Stimulated activated CD4-positive, alpha-beta T cell treated with anti-CD3 and anti-CD28 coated beads, Interleukin-4, amount 100 ng/mL, for 48 hours (primary cell): Measurements from ENCODE around the gene SAMM50.
A peak's percentile ranks its signal among the peaks of the same experiment; 100 is the strongest.
"Not testable (repeated sequence)": the region's sequence is repeated elsewhere in the genome, so short reads cannot be mapped to it uniquely, and the experiment has no call there.

Source experiments
- DNase-seq, 2 donors: peaks; one replicate each; pipeline ENCODE4 v3.0.0-alpha.2; 2020; ENCODE audit warnings: low read depth in 2 of 2

Gene SAMM50

GRCh38 chr22:44000123-44000522 is 44.9 kb downstream of the SAMM50 start:
- no peak for DNase-seq

- DNase-seq, result no peak
Observed at GRCh38 chr22:44001521-44001920, 46.3 kb downstream of the SAMM50 start.

- no peak for DNase-seq
Observed at GRCh38 chr22:44002324-44002723, 47.1 kb downstream of the SAMM50 start.

GRCh38 chr22:44002997-44003396 is 47.8 kb downstream of the SAMM50 start:
- no peak for DNase-seq

GRCh38 chr22:44003405-44004103 is 48.3 kb downstream of the SAMM50 start:
- DNase-seq, result no peak

GRCh38 chr22:44004104-44004460 is 48.8 kb downstream of the SAMM50 start:
- DNase-seq, result no peak

GRCh38 chr22:44005524-44005923 is 50.3 kb downstream of the SAMM50 start:
- no peak for DNase-seq

GRCh38 chr22:44012162-44012561 is 56.9 kb downstream of the SAMM50 start:
- no peak for DNase-seq

GRCh38 chr22:44012591-44012990 is 57.3 kb downstream of the SAMM50 start:
- no peak for DNase-seq

- DNase-seq, result no peak
Observed at GRCh38 chr22:44014241-44014640, 59.0 kb downstream of the SAMM50 start.

- DNase-seq, result not testable (repeated sequence)
Observed at GRCh38 chr22:44016586-44016985, 61.3 kb downstream of the SAMM50 start.

- no peak for DNase-seq
Observed at GRCh38 chr22:44018594-44018993, 63.4 kb downstream of the SAMM50 start.

GRCh38 chr22:44019416-44019815 is 64.2 kb downstream of the SAMM50 start:
- no peak for DNase-seq

- no peak for DNase-seq
Observed at GRCh38 chr22:44019846-44020245, 64.6 kb downstream of the SAMM50 start.

GRCh38 chr22:44020981-44021380 is 65.7 kb downstream of the SAMM50 start:
- no peak for DNase-seq

- DNase-seq, result peak; percentile 18 to 24
Observed at GRCh38 chr22:44023404-44024287, 68.4 kb downstream of the SAMM50 start.

GRCh38 chr22:44024288-44024921 is 69.2 kb downstream of the SAMM50 start, which contains the start of gene PARVB:
Gene PARVB, plus strand, starts transcription at chr22:44024302. Its CDS starts 38 bp downstream, at chr22:44024340.
- DNase-seq, result peak in 1 of 2 donors; percentile 4

GRCh38 chr22:44025171-44026065 is 70.2 kb downstream of the SAMM50 start:
- DNase-seq, result no peak

- no peak for DNase-seq
Observed at GRCh38 chr22:44026066-44026629, 70.9 kb downstream of the SAMM50 start.

- peak; percentile 41 to 54 for DNase-seq
Observed at GRCh38 chr22:44026630-44027511, 71.6 kb downstream of the SAMM50 start.
